Measurements from ENCODE around the gene RPL12.

The RPL12 gene

DNA sequence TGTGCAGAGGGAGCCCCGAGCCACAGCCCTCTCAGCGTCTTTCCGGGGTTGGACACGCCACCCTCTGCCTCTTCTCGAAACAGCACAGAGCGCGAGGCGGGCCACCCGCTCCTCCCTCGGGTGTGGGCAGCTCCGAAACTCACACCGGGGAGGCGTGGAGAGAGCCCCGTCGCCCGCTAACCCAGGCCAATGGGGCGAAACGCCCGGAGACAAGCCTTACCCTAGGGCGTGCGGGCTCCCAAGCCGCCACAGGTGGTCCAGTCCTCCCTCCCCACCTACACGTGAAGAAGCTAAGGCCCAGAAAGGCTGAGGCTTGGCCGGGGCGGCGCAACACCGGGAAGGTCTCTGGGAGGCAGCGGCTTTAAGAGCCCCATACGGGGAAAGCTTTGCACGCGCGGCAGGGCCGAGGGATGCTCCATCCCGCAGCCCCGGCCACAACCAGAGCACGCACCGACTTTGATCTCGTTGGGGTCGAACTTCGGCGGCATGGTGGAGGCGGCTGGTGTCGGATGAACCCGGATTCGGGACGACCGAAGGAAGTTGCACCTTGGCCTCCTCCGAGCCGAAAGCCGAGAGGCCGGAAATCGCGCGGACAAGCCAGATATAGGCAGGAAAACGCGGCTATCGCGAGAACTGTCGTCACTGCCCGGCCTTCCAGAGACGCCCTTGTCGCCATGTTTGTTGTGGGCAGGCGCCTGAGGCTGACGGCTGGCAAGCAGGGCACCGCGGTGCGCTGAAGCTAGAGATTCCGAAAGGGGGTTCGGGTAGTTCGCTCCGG is at the start of gene RPL12, which contains the start of gene LRSAM1:
TSS of gene RPL12 (minus strand) at position 577 of the 778 bp plus-strand sequence. CDS start at position 488, 89 bp downstream.
TSS of gene LRSAM1 (plus strand) at position 681 of the 778 bp plus-strand sequence. CDS start 3,018 bp downstream, outside the sequence.
- DNase-seq = peak; percentile 95

DNA sequence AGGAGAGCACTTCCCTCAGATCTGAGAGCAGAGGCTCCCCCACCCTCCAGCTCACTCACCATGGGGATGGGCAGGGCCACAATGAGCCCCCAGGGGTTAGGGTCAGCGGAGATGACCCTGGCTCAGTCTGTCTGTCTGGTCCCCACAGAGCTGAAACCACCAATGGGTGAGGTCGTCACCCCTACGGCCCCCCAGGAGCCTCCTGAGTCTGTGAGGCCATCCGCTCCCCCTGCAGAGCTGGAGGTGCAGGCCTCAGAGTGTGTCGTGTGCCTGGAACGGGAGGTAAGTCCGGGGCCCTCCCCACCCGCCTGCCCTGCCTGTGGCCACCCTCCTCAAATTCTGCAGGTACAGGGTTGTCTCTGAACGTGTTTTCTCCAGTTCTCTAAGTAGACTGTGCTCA is 49.7 kb upstream of the RPL12 start:
- DNase-seq = no peak

DNA sequence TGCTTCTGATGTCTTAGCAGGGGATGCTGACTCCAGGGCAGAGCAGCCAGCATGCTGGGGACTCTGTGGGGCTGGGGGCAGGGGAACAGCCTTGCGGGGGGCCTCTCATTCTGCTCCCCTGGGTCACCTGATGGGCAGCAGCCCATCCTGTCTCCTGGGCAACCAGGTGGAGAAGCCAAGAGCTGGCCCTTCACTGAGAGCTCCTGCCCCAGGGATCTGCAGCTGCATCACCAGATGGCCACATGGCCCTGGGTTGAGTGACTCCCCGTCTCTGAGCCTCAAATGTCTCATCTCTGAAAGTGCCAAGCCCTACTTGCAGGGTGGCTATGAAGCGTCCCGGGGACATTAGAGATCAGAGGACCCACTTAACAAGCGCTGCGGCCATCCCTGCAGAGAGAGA is 49.2 kb upstream of the RPL12 start:
- no peak for DNase-seq

DNA sequence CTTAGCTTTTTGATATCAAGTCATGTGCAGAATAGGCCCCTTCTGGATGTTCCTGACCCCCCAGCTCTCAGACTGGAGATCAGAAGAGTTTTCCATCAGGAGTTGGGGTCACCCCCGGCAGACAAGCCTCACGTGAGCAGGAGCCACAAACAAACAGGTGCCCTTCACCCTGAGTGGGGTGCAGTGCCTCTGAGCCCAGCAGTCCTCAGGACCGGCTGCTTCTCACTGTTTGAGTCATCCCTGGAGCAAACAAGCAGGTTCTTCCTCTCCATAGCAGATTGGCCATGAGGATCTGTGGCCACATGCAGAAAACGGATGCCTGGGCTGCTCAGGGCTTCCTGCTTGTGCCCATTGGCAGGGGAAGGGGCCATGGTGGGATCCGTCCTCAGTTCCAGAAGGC is 47.1 kb upstream of the RPL12 start:
- DNase-seq = no peak

DNA sequence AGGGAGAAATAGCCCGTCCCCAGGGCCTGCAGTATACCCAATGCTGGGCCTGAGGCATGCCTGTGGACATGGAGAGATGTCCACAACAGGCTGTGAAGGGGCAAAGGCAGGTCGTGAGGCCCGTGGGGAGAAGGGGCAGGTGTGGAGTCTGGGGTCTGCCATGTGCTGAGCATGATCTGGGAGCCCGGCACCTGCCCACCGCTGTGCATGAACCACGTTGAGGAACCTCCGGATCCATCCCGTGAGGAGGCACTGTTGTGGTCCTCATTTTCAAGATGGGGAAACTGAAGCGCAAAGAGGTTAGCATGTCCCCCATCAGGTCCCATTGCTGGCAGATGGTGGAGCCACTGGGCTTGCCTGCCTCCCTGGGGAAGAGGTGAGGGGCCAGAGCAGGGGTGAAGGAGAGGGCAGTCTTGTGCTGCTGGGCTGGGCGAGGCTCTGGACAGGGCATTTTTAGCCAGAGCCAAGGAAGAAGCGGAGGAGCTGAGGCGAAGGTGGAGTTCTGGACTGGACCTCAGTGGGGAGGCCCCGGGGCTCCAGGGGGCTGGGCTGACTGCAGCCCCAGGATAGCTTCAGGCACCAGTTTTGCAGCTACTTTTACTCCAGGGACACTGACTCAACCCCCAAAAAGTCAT is 46.6 kb upstream of the RPL12 start:
- DNase-seq = no peak

DNA sequence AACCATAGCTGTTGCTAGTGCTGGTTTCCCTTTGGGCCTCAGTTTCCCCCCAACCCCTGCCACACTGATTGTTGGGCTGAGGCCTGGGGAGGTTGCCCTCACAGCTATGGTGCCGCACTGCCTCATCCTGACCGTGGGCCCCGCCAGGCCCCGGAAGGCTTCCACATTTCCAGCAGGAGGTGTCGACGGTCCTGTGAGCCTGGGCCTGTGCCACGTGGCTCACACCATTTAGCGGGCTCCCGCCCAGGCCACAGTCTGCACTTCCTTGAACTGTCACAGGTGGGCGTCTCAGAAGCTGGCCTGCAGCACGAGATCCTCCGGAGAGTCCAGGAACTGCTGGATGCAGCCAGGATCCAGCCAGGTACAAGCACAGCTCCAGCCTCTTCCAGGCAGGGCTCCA is 45.8 kb upstream of the RPL12 start:
- no peak for DNase-seq

DNA sequence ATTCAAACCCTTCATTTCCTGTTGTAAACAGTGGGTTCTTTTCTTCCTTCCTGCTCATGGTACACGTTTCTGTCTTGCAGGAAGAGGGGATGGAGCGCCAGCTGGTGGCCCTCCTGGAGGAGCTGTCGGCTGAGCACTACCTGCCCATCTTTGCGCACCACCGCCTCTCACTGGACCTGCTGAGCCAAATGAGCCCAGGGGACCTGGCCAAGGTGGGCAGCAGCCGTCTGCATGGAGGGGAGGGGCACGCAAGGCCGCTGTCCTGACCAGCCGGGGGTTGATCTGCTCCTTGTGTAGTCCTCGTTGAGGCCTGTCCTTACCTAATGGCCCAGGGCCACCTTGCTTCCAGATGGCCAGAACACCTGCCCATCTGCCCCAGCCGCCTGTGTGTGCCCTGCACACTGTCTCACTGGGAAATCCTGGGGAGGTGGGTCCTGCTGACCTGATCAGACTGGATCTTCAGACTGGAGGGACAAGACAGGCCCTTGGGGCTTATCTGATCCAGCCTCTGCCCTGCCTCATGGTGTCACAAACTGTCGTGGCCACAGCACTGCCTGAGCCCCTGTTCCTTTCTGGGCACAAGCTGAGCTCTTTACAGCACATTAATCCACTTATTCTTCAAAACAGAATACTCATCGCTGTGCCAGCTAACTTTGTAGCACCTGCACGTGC is 44.8 kb upstream of the RPL12 start:
- DNase-seq = peak; percentile 16

DNA sequence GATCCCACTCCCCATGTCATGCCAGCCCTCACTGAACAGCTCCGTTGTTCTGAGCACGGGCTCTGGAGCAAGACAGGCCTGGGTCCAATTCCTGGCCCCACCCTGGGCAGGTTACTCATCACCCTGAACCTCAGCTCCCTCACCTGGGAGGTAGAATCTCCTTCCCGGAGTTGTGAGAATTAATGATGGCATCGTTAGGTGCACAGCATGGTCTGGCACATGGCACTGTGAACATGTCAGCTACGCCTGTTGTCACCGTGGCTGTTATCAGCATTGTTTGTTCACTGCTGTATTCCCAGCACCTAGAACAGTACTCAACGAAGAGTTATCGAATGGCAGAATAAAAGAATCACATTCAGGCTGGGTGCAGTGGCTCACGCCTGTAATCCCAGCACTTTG is 43.1 kb upstream of the RPL12 start:
- DNase-seq = no peak

DNA sequence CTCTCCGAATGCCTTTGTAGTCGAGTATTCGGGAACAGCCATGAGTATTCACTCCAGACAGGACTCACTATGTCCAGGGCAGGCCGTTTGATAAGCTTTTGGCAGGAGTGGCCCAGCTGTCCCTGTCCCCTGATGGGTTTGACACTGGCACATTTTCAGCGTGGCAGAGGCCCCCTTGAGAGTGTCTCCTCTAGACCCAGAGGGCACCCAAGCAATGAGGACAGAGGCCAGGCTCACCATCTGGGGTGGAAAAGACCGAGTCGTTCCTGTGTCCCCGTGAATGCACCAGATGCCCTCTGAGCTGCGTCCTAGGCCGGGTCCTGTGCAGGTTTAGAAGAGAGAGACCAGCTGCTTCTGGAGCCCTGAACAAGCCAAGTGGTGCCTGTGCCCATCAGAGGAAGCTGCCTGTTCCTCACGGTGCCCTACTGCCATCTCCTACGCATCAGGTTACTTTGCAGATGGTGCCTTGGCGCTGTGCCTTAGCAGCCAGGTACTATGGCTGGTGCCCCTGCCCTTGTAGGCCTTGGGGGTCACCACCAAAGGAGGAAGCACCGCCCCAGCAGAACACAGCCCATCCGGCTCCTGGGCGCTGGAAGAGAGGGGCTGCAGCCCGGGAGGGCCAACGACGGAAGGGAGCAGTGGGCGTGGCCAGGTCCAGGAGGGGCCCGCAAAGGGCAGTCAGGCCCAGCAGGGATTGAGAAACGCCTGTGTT is 42.5 kb upstream of the RPL12 start:
- no peak for DNase-seq

DNA sequence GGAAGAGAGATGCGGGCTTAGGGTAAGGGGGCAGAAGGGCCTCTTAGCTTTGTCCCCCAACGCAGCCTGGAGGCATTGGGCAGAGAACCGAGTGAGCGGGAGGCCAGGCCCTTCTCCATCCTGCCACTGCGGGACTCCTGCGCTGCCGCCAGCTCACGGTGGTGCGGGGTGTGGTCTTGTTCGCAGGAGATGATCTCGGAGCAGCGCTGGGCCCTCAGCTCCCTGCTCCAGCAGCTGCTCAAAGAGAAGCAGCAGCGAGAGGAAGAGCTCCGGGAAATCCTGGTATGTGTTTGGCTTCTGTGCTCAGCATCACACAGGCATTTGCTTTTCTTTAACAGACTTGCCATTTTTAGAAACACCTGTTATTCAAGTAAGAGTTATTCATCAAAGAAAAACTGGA is 41.4 kb upstream of the RPL12 start:
- no peak for DNase-seq

DNA sequence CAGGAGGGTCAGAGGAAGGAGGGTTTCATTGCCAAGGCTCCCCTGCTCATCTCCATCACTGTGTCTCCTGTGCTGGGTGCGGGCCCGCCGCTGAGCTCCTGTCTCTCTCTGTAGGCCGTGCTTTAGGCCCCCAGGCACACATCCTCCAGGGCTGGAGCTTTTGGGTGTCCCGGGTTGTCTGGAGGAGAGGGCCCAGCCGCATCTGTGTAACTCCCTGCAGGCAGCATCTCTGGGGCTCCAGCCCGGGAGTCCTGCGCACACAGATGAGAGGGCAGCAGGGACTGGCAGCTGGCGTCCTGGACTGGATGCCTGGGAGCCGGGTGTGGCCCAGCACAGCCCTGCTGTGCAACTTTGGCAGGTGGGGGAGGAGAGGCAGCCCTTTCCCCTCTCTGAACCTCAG is 40.3 kb upstream of the RPL12 start:
- DNase-seq = no peak

DNA sequence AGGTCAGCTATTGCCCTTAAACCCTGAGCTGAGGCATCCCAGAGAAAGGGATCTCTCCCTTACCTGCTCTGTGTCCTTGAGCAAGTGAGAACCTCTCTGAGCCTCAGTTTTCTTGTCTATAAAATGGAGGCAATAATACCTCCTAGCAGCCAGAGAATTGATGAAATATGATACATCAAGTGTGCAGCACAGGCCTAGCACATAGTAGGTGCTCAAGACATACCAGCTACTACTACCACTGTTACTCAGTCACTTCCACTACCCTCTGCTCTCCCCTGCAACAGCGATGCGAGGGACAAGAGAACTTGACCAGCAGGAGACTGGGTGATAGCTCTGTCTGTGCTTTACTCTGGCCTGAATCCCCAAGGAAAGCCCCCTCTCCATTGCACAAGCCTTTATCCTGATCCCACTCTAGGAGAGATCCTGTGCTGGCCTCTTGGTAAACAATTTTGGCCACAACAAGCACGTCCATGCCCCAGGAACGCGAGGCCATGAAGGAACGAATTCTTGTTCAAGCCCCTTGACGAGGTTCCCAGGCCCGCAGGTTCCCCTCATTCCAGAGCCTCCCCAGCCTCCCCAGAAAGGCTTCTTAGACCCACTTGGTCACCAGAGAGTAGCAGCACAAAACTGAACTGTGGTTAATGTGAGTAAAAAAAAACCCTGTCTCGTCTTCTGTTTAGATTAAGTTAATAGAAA is 39.5 kb upstream of the RPL12 start:
- no peak for DNase-seq

DNA sequence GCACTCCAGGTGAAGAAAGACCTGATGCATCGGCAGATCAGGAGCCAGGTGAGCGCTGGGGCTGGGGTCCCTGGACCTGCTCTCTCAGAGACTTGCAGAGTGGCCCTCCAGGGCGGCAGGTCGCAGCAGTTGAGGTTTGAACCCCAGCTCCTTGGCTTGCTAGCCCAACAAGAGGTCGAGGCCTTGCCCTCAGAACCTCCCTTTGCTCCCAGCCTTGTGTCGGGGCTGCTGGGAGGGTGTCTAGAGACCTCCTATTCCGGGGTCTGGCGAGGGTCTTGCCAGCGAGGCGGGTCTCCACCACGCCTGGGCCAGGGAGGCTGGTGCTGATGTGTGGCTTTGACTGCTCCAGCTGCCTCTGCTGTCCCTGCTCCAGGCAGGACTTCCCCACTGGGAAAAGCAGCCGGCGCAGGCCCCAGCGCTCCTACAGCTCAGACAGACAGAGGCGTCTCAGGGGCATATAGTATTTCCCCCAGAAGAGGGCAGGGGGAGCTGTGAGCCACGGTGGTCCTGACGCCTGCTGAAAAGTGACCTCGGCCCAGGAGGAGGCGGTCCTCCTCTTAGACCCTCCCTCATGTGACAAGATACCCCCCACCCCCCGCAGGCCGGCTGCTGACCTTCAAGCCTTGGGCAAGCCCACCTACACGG is 38.4 kb upstream of the RPL12 start:
- DNase-seq = no peak

DNA sequence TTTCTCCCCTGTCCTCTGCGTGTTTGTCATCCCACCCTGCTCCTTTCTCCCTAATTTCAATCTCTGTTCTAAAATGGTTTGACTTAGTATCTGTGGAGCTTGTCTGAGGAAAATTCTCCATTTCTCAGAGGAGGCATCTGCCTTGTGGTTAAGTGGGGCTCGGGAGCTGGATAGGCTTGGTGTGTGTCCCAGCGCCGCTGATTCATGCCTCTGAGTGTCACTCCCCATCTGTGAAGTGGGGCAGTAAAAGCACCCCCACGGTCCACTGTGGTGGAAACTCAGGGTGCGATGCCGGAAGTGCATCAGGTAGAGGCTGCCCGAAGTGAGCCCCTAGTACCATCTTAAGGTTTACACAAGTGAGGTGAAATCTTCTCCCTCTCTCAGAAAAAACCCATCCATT is 37.7 kb upstream of the RPL12 start:
- DNase-seq = no peak

DNA sequence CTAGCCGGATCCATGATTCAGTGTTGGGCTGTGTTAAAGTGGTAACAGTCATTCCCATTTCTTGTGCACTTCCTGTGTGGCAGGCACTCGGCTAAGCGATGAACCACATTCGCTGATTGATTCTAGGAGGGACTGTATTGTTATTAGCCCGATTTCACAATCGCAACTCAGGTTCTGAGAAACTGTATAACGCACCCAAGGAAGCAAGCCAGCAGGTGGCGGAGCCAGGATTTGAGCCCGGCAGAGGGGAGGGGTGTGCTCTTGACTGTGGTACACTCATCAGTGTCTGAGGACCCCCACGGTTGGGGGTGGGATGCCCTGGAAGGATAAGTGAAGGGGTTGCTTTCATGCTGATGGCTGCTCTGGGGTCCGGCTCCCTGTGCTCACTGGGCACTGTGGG is 34.8 kb upstream of the RPL12 start:
- no peak for DNase-seq

DNA sequence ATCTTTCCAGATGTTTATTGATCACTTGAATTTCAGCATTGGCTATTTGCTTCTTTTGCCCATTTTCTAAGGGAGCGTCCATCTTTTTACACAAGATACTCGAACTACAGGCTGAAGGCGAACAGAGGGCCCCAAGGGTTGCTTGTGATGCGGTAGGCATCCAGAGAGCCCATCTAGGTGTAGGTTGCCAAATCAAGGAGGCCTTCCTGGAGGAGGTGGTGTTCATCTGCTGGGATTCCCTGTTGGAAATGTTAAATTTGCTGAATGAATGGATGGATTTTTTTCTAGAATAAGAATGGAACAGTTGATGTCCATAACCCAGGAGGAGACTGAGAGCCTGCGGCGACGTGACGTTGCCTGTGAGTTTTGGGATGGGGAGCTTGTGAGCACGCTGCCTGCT is 31.5 kb upstream of the RPL12 start:
- no peak for DNase-seq

DNA sequence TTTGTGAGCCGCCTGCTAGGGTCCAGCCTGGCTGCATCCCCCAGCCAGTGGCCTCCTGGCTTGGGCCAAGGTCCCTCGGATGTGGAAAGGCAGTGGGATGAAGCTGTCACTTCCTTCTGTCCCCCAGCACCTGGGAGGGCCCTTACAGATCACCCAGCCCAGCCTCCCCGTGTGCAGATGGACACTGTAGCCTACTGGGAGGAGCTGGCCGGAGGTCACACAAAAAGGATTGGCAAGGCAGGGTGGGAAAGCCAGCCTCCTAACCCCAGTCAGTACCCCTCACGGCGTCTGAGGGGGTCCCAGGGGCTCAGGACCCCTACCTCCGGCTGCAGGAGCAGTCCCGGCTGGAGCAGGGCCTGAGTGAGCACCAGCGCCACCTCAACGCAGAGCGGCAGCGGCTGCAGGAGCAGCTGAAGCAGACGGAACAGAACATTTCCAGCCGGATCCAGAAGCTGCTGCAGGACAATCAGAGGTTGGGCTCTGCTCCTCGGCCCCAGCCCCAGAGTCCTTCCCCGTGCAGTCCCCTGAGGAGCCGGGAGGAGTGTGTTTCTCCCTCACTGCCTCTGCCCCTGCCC is 28.4 kb upstream of the RPL12 start:
- no peak for DNase-seq

DNA sequence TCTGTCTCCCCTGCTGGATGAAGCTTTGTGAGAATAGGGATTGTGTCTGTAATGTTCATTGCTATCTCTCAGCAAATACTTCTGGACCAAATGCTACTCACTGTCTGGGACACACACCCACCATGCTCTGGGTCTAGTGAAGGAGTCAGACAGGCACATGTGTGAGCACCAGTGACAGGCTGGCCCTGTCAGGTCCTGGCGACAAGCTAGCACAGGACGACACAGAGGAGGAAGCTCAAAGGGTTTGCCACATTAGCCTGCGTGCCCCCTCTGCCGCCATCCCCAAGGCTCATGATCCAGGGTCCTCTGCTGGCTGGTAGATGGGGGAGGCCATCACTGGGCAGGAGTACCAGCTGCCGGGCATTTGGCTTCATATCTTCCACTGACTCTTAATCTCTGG is 23.4 kb upstream of the RPL12 start:
- no peak for DNase-seq

DNA sequence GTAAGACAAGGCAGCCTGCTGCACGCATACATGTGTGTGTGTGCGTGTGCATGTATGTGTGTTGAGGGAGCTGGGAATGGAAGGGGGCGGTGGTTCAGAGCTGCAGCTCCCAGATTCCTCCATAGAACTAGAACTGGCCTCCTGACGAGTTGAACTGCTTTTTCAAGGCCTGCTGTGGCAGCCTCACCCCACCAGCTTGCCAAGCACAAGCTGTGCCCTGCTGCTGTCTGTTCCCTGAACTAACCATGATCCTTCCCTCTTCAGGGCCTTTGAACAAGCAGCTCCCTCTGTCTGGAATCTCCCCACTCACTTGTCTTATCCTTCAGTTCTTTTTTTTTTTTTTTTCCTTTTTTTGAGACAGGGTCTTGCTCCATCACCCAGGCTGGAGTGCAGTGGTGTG is 22.7 kb upstream of the RPL12 start:
- no peak for DNase-seq

DNA sequence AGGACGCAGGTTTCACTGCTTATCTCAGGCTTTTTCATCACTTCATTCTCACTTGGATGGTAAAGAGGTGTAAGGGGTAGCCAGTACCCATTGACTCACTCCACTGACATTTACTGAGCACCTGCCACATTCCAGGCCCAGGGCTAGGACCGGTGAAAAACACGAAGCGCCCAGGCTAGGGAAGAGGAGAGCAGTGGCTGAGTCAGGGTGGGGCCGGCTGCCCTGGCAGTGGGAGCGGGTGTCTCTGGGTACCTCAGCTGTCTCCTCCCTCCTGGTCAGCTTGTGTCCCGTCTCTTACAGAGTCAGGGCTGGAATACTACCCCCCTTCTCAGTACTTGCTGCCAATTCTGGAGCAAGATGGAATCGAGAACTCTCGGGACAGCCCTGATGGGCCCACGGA is 22.3 kb upstream of the RPL12 start:
- DNase-seq = no peak

DNA sequence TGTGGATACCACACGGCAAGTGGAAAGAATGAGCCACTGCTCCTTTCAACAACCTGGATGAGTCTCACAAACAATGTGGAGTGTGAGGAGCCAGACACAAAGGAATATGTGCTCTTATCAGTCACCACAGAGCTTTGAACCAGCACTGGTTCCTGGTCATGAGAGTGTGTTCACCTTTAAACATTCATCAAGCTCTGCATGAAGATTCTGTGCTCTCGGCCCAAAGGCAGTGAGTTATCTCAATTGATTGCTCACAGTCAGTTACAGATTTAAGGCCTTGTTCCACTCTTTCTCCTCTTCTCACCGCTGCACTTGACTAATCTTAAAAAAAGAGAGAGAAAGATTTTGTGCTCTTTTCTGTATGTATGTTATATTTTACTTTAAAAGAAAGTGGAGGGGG is 19.5 kb upstream of the RPL12 start:
- DNase-seq = peak; percentile 6

DNA sequence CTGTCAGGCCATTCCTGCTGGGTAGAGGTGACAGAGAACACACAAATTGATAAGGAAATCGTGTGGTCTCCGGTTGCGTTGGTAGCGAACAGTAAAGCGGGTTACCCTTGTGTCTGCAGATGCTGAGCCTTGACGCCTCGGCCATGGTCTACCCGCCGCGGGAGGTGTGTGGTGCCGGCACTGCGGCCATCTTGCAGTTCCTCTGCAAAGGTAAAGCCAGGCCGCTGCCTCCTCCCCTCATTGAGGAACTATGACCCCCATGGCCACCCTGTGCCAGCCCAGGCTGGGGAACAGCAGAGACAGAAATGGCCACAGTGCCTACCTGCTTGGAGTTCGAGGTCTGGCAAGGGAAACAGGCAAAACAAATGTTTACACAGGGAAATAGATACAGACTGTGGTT is 16.4 kb upstream of the RPL12 start:
- DNase-seq = no peak
